GM21528 (cell line): ENCODE data around the gene KCNMA1.

Experiments used
- ATAC-seq: cut with Tn5 transposase; IDR thresholded peaks from one replicate; pipeline ENCODE4 v1.9.1; 2021; ENCODE audit warnings: mild to moderate bottlenecking, moderate library complexity; ENCODE audit not compliant: unreplicated experiment, low FRiP score

The KCNMA1 gene

GRCh38 chr10:77387247-77387646, 250.4 kb downstream of the KCNMA1 start:
- no peak for ATAC-seq

- ATAC-seq, result no peak
Measured at GRCh38 chr10:77386838-77387237, 250.8 kb downstream of the KCNMA1 start.

- no peak for ATAC-seq
Measured at GRCh38 chr10:77386365-77386764, 251.2 kb downstream of the KCNMA1 start.

GRCh38 chr10:77385315-77385714, 252.3 kb downstream of the KCNMA1 start:
- ATAC-seq, result no peak

GRCh38 chr10:77383861-77384553, 253.6 kb downstream of the KCNMA1 start:
- ATAC-seq, result no peak

- no peak for ATAC-seq
Measured at GRCh38 chr10:77381750-77382149, 255.9 kb downstream of the KCNMA1 start.

- ATAC-seq, result no peak
Measured at GRCh38 chr10:77380723-77381122, 256.9 kb downstream of the KCNMA1 start.

- ATAC-seq, result no peak
Measured at GRCh38 chr10:77380191-77380590, 257.4 kb downstream of the KCNMA1 start.

- no peak for ATAC-seq
Measured at GRCh38 chr10:77378366-77379349, 258.9 kb downstream of the KCNMA1 start.

GRCh38 chr10:77377678-77378352, 259.8 kb downstream of the KCNMA1 start:
- ATAC-seq, result no peak

GRCh38 chr10:77377034-77377433, 260.6 kb downstream of the KCNMA1 start:
- no peak for ATAC-seq

- no peak for ATAC-seq
Measured at GRCh38 chr10:77374189-77374656, 263.4 kb downstream of the KCNMA1 start.

GRCh38 chr10:77371848-77372799, 265.5 kb downstream of the KCNMA1 start:
- ATAC-seq, result no peak

- ATAC-seq, result no peak
Measured at GRCh38 chr10:77371421-77371820, 266.2 kb downstream of the KCNMA1 start.

GRCh38 chr10:77368006-77368405, 269.6 kb downstream of the KCNMA1 start:
- no peak for ATAC-seq

- no peak for ATAC-seq
Measured at GRCh38 chr10:77363210-77363609, 274.4 kb downstream of the KCNMA1 start.

- ATAC-seq, result no peak
Measured at GRCh38 chr10:77361831-77362230, 275.8 kb downstream of the KCNMA1 start.

GRCh38 chr10:77361426-77361825, 276.2 kb downstream of the KCNMA1 start:
- no peak for ATAC-seq

- ATAC-seq, result no peak
Measured at GRCh38 chr10:77360835-77361234, 276.8 kb downstream of the KCNMA1 start.
